SK-N-SH treated with all-trans-retinoic acid at 6 μM for 48 hours (cell line): ENCODE data around the gene CAST.

ENCODE experiments used
- ZC3H10 ChIP-seq: fragments of 250-450 bp; sonication (Bioruptor Pico); IDR thresholded peaks from 2 replicates; pipeline ENCODE4 v1.5.1; 2021; ENCODE audit warnings: mild to moderate bottlenecking, moderate library complexity
- ZFP30 ChIP-seq: fragments of 450-650 bp; formaldehyde crosslinking; IDR thresholded peaks from 2 replicates; pipeline ENCODE4 v1.5.0; 2022; ENCODE audit warnings: mild to moderate bottlenecking, moderate library complexity
- ZNF565 ChIP-seq: fragments of 450-650 bp; formaldehyde crosslinking; conservative IDR thresholded peaks from 2 replicates; pipeline ENCODE4 v1.5.0; 2020; ENCODE audit warnings: low read depth, mild to moderate bottlenecking, moderate library complexity
- TF ChIP-seq, protein P1 (sequence below): fragments of 250-450 bp; sonication (Bioruptor Pico); IDR thresholded peaks from 2 replicates; pipeline ENCODE4 v1.5.0; 2020; ENCODE audit warnings: mild to moderate bottlenecking, moderate library complexity

DNA sequence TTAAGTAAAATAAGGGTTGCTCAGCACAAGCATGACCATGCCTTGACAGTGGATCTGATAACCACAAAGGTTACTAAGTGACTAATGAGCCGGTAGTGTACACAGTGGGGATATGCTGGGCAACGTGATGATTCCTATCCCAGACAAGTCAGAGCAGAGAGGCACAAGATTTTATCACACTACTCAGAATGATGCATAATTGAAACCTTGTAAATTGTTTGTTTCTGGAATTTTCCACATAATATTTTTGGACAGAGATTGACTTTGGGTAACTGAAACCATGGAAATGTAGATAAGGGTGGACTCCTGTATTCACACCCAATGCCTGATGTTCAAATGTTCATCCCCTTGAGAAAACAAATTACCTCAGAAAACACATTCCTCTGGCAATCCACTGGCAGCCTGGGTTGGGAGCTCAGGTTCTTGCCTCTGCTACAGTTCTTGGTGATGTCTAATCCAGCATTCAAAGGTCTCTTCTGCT lies 161.8 kb downstream of the CAST start:
- no peak for TF ChIP-seq ZFP30
- no peak for TF ChIP-seq ZNF565 (CRISPR knock-in tag)
- no peak for TF ChIP-seq ZC3H10
- TF ChIP-seq, protein P1, sequence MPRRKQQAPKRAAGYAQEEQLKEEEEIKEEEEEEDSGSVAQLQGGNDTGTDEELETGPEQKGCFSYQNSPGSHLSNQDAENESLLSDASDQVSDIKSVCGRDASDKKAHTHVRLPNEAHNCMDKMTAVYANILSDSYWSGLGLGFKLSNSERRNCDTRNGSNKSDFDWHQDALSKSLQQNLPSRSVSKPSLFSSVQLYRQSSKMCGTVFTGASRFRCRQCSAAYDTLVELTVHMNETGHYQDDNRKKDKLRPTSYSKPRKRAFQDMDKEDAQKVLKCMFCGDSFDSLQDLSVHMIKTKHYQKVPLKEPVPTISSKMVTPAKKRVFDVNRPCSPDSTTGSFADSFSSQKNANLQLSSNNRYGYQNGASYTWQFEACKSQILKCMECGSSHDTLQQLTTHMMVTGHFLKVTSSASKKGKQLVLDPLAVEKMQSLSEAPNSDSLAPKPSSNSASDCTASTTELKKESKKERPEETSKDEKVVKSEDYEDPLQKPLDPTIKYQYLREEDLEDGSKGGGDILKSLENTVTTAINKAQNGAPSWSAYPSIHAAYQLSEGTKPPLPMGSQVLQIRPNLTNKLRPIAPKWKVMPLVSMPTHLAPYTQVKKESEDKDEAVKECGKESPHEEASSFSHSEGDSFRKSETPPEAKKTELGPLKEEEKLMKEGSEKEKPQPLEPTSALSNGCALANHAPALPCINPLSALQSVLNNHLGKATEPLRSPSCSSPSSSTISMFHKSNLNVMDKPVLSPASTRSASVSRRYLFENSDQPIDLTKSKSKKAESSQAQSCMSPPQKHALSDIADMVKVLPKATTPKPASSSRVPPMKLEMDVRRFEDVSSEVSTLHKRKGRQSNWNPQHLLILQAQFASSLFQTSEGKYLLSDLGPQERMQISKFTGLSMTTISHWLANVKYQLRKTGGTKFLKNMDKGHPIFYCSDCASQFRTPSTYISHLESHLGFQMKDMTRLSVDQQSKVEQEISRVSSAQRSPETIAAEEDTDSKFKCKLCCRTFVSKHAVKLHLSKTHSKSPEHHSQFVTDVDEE: no peak
